GM23248 (cell line): ENCODE results near the gene NCLN.

Source experiments
- EZH2 ChIP-seq: fragments of 200-600 bp; sonication (generic); IDR thresholded peaks from 2 replicates; pipeline ENCODE4 v1.6.1; 2018; ENCODE audit warnings: antibody characterized with exemption, mild to moderate bottlenecking; ENCODE audit not compliant: insufficient read depth, poor library complexity, severe bottlenecking
- EZH2phosphoT487 ChIP-seq: fragments of 200-600 bp; sonication (generic); IDR thresholded peaks from 2 replicates; pipeline ENCODE4 v1.6.1; 2018; ENCODE audit warnings: antibody characterized with exemption, moderate library complexity, mild to moderate bottlenecking, low read depth; ENCODE audit not compliant: insufficient read depth

- TF ChIP-seq EZH2 (no peak), EZH2phosphoT487 (no peak)
Observed at GRCh38 chr19:3159565-3159964, 26.2 kb upstream of the NCLN start.
